Body of pancreas (tissue), 4 donors: ENCODE measurements around the gene SPACDR.

ENCODE experiments used
- CTCF ChIP-seq, 7 experiments: fragments of 450-650 bp in 4 of 7; fragments of 200-600 bp in 3 of 7; sonication (generic) in 3 of 7; IDR thresholded peaks; one replicate each; pipeline ENCODE4 v1.5.1; 2016 to 2019; ENCODE audit warnings: antibody characterized with exemption in 7 of 7
- POLR2A ChIP-seq, 3 donors: fragments of 450-650 bp; IDR thresholded peaks; one replicate each; pipeline ENCODE4 v1.6.1; 2016; ENCODE audit warnings: antibody characterized with exemption in 3 of 3, mild to moderate bottlenecking in 2 of 3

GRCh38 chr7:100419660-100420226, 44.3 kb downstream of the SPACDR start:
- TF ChIP-seq CTCF (IDR thresholded peaks at IDR 0.05) (no peak), POLR2A (IDR thresholded peaks at IDR 0.05) (no peak)
